ENCODE measurements around the gene BEGAIN.

BEGAIN gene

GRCh38 chr14:100502622-100503220, 84.5 kb downstream of the BEGAIN start:
- H3K4me3 ChIP-seq (replicated peaks in 1 of 2; ENCODE audit: low read depth in 2 of 2, low read length in 2 of 2) = no peak overlapping the region
- TF ChIP-seq, protein P1, sequence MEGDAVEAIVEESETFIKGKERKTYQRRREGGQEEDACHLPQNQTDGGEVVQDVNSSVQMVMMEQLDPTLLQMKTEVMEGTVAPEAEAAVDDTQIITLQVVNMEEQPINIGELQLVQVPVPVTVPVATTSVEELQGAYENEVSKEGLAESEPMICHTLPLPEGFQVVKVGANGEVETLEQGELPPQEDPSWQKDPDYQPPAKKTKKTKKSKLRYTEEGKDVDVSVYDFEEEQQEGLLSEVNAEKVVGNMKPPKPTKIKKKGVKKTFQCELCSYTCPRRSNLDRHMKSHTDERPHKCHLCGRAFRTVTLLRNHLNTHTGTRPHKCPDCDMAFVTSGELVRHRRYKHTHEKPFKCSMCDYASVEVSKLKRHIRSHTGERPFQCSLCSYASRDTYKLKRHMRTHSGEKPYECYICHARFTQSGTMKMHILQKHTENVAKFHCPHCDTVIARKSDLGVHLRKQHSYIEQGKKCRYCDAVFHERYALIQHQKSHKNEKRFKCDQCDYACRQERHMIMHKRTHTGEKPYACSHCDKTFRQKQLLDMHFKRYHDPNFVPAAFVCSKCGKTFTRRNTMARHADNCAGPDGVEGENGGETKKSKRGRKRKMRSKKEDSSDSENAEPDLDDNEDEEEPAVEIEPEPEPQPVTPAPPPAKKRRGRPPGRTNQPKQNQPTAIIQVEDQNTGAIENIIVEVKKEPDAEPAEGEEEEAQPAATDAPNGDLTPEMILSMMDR (IDR thresholded peaks at IDR 0.05; ENCODE audit: low read depth, low read length) = no peak
- DNase-seq (ENCODE audit: low read depth in 2 of 2) = no peak

DNA sequence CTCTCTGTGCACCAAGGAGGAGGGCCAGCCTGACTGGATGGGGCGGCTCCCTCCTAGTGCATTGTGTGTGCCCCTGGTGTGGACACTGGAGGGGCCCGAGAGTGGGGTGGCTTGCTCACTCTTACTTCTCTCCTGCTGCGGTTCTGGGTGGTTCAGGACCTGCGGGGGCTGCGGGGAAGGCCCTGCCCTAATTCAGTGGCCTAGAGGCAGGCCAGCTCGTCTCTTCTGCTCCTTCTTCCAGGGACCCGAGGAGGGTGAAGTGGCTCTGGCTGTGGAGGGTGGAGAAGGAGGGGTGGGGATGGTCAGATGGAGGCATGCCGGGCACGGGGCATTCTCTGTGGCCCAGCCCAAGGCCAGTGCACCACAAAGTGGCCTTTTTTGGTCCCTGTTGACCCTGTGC, 87.1 kb downstream of the BEGAIN start:
- DNase-seq (ENCODE audit: low read depth in 2 of 2) = no peak
- H3K4me3 ChIP-seq (replicated peaks in 1 of 2; ENCODE audit: low read depth in 2 of 2, low read length in 2 of 2) = no peak overlapping the region
- TF ChIP-seq, protein P1 (IDR thresholded peaks at IDR 0.05; ENCODE audit: low read depth, low read length) = no peak

GRCh38 chr14:100498068-100498467, 89.1 kb downstream of the BEGAIN start:
- DNase-seq (ENCODE audit: low read depth in 2 of 2) = no peak
- TF ChIP-seq, protein P1 (IDR thresholded peaks at IDR 0.05; ENCODE audit: low read depth, low read length) = no peak
- H3K4me3 ChIP-seq (replicated peaks in 1 of 2; ENCODE audit: low read depth in 2 of 2, low read length in 2 of 2) = no peak overlapping the region

- no peak for DNase-seq (ENCODE audit: low read depth in 2 of 2)
- TF ChIP-seq, protein P1 (IDR thresholded peaks at IDR 0.05; ENCODE audit: low read depth, low read length) = no peak
Measured at GRCh38 chr14:100495917-100496316, 91.3 kb downstream of the BEGAIN start.

DNA sequence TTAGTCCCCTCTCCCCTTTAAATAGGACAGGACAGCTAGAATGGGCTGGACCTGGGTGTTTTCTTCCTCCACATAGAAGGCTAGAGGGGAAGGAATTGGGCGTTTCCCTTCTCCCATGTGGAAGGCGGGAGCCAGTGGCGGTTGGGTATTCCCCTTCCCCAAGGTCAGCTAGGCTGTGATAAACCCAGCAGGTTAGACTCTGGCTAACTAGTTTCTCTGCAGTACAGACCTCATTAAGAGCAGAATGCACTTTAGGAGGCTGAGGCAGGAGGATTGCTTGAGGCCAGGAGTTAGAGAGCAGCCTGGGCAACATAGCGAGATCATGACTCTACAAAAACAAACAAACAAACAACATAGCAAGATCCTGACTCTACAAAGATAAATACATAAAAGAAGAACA, 92.6 kb downstream of the BEGAIN start:
- H3K4me3 ChIP-seq (replicated peaks in 1 of 2; ENCODE audit: low read depth in 2 of 2, low read length in 2 of 2) = no peak overlapping the region
- TF ChIP-seq, protein P1 (IDR thresholded peaks at IDR 0.05; ENCODE audit: low read depth, low read length) = no peak

More at GRCh38 chr14:100495917-100496316, 91.3 kb downstream of the BEGAIN start:
- no peak overlapping the region for H3K4me3 ChIP-seq (replicated peaks in 1 of 2; ENCODE audit: low read depth in 2 of 2, low read length in 2 of 2)

DNA sequence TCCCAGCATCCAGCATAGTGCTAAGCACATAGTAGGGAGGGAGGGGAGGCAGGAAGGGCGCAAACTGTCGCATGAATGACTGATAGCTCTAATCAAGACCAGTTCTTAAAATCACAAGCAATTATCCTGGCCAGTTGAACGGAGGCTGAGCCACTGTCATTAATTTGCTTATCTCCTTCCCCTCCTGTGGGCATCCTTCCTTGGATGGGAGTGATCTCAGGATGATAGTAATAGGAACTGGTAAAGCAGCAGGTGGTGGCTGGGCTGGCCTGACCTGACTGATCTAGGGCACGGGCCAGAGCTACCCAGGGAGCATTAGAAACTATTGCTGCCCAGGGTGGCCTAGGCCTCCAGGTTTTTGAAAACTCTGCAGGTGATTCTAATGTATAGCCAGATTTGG, 97.0 kb downstream of the BEGAIN start:
- DNase-seq (ENCODE audit: low read depth in 2 of 2) = no peak
- TF ChIP-seq, protein P1 (IDR thresholded peaks at IDR 0.05; ENCODE audit: low read depth, low read length) = no peak
- H3K4me3 ChIP-seq (replicated peaks in 1 of 2; ENCODE audit: low read depth in 2 of 2, low read length in 2 of 2) = no peak overlapping the region

More for the DNA sequence above, 92.6 kb downstream of the BEGAIN start:
- DNase-seq (ENCODE audit: low read depth in 2 of 2) = no peak

DNA sequence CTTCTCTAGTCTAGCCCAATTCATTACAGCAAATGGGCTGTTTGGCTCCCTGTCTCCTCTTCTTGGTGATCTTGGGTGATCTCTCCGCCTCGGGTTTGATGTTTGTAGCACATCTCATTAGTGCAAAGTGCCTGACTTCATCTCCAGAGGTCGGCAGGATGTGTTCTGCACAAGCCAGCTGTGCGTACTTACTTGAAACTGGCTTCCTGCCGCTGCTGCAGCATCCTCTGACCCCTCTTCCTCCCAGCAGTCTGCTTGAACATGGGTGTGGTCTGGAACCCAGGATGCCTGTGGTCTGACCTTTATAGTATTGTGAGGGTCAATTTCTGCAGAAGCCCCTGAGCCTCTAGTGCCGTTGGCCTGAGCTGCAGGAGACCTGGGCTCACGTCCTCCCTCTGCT, 99.2 kb downstream of the BEGAIN start:
- no peak overlapping the region for H3K4me3 ChIP-seq (replicated peaks in 1 of 2; ENCODE audit: low read depth in 2 of 2, low read length in 2 of 2)
- no peak for DNase-seq (ENCODE audit: low read depth in 2 of 2)
- TF ChIP-seq, protein P1 (IDR thresholded peaks at IDR 0.05; ENCODE audit: low read depth, low read length) = no peak

Data from cardiac fibroblast (primary cell).